ES-I3 (cell line): ENCODE measurements around the gene ASTN2.
A peak's percentile ranks its signal among the peaks of the same experiment; 100 is the strongest.

Experiments
- H3K36me3 ChIP-seq: 2 replicates; pipeline ENCODE4 v1.6.1; 2013; ENCODE audit warnings: mild to moderate bottlenecking, low read length, control low read depth, moderate library complexity; ENCODE audit not compliant: insufficient read depth
- H3K4me1 ChIP-seq: 2 replicates; pipeline ENCODE4 v1.6.1; 2013; ENCODE audit warnings: mild to moderate bottlenecking, control low read depth, low read length; ENCODE audit not compliant: insufficient read depth
- H3K9ac ChIP-seq: 2 replicates; pipeline ENCODE4 v1.6.1; 2013; ENCODE audit warnings: low read depth, mild to moderate bottlenecking, low read length, moderate library complexity
- H3K9me3 ChIP-seq: 2 replicates; pipeline ENCODE4 v1.6.1; 2013; ENCODE audit warnings: mild to moderate bottlenecking, low read length, moderate library complexity; ENCODE audit not compliant: control insufficient read depth, insufficient read depth

ASTN2 gene

GRCh38 chr9:116479967-116480366, 934.9 kb downstream of the ASTN2 start:
- H3K9me3 ChIP-seq, result no peaks in the 10 kb centered on the region
- no peaks in the 10 kb centered on the region for H3K36me3 ChIP-seq
- no peak overlapping the region for H3K9ac ChIP-seq
- peaks cover 29% of the 10 kb centered on the region for H3K4me1 ChIP-seq

DNA sequence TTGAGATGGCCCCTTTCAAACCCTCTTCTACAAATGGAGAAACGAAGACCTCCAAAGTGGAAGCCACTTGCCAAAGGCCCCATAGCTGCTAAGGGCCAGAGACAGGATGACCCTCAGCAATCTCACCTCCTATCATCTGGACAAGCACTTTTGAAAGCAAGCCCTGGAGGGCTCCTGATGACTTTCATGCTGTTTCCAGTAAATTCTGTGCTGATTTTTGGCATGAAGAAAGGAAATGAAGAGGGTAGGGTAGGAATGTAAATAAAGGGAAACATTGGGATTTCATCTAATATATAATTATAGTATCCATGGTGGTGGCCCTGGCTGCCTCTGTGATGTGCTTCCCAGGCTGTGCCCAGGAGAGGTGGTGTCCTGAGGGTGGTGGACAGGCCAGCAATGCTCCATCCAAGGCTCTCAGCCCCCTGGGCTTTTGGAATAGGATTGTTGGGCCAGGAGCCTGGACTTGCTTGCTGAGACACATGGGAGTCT, 935.8 kb downstream of the ASTN2 start:
- Histone ChIP-seq H3K9ac (no peak overlapping the region), H3K4me1 (peaks cover 28% of the 10 kb centered on the region), H3K9me3 (no peaks in the 10 kb centered on the region), H3K36me3 (no peaks in the 10 kb centered on the region)

DNA sequence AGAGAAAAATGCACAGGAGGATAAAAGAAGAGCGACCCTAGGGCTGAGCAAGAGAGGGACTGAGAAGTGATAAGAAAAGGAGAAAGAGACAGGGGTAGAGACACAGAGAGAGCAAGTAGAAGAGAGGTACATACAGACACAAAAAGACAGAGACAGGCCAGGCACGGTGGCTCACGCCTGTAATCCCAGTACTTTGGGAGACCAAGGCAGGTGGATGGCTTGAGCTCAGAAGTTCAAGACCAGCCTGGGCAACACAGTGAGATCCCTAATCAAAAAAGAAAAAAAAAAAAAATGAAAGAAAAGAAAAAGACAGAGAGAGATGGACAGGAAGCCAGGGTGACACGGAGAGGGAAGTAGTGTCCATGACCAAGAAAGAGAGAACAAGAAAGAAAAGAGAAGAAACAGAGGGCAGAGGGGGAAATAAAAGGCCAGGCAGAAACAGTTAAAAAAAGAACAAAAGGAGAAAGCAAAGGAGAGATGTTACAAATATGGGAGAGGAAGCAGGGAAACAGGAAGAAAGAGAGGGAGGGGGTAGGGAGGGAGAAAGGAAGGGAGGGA, 937.2 kb downstream of the ASTN2 start:
- no peaks in the 10 kb centered on the region for H3K9me3 ChIP-seq
- H3K9ac ChIP-seq, result no peak overlapping the region
- H3K36me3 ChIP-seq, result no peaks in the 10 kb centered on the region
- H3K4me1 ChIP-seq, result peaks cover 18% of the 10 kb centered on the region

DNA sequence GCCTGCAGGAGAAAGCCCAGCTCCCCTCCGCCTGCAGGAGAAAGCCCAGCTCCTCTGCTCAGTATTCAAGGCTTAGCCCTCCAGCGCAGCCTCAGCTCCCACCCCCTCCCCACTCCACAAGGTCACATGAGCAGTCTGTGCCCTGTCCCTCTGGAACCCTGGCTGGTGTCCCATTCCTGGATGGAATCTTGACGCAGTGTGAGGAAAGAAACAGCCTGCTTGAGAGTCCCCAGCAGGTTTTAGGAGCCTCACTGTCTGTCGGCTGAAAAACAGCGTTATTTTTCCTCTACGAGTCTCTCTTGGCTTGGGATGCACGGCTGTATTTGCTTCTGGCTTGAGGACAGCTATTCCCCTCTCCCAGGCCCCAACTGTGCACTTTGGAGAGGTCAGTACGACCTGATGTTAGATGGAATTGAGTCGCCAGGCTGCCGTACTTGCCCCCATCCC, 937.9 kb downstream of the ASTN2 start:
- Histone ChIP-seq H3K4me1 (peaks cover 19% of the 10 kb centered on the region), H3K9me3 (no peaks in the 10 kb centered on the region), H3K9ac (no peak overlapping the region), H3K36me3 (no peaks in the 10 kb centered on the region)

DNA sequence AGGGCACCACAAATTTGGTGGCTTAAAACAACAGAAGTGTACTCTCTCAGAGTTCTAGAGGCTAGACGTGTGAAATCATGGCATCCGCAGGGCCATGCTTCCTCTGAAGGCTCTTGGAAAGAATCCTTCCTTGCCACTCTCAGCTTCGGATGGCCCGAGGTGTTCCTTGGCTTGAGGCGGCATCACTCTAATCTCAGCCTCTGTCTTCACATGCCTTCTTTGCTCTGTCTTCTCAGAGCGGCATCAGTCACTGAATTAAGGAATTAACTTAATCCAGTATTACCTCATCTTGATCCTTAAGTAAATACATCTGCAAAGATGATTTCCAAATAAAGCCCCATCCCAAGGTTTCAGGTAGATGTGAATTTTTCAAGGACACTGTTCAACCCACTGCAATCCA, 938.9 kb downstream of the ASTN2 start:
- Histone ChIP-seq H3K9me3 (no peaks in the 10 kb centered on the region), H3K4me1 (peaks cover 25% of the 10 kb centered on the region), H3K36me3 (no peaks in the 10 kb centered on the region), H3K9ac (no peak overlapping the region)

DNA sequence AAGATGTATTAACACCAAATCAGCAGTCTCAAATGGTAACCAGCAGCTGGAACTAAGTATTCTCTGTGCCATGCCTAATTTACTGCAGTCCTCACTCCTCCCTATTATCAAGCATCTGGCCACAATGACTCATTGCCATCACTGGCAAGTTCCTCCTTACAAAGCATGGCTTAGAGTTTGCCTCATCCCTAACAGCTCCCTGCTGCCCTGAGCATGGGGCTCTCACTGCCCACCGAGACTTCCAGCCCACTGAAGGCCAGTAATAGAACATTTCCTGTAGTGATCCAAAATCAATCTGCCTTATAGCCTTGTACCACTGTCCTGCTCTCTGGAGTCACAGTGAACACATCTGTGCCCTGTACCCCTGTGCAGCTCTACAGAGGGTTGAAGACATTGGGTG, 939.7 kb downstream of the ASTN2 start:
- no peaks in the 10 kb centered on the region for H3K36me3 ChIP-seq
- no peak overlapping the region for H3K9ac ChIP-seq
- H3K9me3 ChIP-seq, result no peaks in the 10 kb centered on the region
- peaks cover 33% of the 10 kb centered on the region for H3K4me1 ChIP-seq

DNA sequence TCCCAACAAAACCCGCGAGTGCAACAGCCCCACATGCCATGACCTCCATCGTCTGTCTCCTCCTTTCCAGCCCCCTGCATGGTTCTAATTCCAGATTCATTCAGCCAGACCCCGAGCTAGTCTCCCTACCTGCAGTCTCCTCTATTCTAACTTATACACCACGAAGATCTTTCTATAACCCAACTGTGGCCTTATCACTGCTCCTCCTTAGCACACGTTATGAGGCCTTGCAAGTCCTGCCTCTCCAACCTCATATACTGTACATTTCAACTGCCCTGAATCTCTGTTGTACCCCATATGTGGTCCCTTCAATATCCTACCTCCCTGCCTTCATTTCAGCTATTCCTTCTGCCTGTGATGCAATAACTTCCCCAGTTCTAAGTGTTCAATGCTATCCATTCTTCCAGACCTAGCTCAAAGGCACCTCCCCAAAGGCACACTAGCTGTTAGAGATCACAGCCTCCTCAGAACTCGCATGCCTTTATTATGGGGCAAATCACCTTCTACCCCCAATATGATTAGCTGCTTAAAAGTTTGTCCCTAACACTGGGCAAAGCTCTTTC, 942.8 kb downstream of the ASTN2 start:
- no peaks in the 10 kb centered on the region for H3K36me3 ChIP-seq
- no peak overlapping the region for H3K9ac ChIP-seq
- H3K9me3 ChIP-seq, result no peaks in the 10 kb centered on the region
- peaks cover 43% of the 10 kb centered on the region for H3K4me1 ChIP-seq

GRCh38 chr9:116471093-116471906, 943.6 kb downstream of the ASTN2 start:
- Histone ChIP-seq H3K36me3 (no peaks in the 10 kb centered on the region), H3K9ac (peak overlapping the region; percentile 14; the same call in 1 of the 2 replicates), H3K9me3 (no peaks in the 10 kb centered on the region), H3K4me1 (peaks cover 37% of the 10 kb centered on the region)

GRCh38 chr9:116468793-116469527, 945.9 kb downstream of the ASTN2 start:
- Histone ChIP-seq H3K9ac (no peak overlapping the region), H3K4me1 (peaks cover 37% of the 10 kb centered on the region)

DNA sequence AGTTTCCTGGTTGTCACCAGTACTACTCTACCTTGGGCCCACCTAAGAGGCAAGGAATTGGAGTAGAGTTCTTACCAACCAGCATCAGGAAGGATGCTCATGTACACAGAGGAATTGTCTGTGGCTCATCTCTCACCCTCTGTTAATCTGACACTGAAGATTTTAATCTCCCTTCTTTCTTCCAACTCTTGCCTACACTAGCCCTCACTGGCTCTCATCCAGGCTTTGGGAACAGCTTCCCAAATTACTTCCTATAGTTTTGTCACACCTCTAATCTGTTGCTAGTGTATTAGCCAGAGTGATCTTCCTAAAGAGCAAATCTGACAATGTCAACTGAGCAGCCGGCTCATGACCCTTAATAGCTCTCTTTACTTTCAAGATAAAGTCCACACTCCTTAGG, 946.5 kb downstream of the ASTN2 start:
- Histone ChIP-seq H3K4me1 (peaks cover 37% of the 10 kb centered on the region), H3K9me3 (no peaks in the 10 kb centered on the region), H3K9ac (no peak overlapping the region), H3K36me3 (no peaks in the 10 kb centered on the region)

More at GRCh38 chr9:116468793-116469527, 945.9 kb downstream of the ASTN2 start:
- no peaks in the 10 kb centered on the region for H3K36me3 ChIP-seq
- H3K9me3 ChIP-seq, result no peaks in the 10 kb centered on the region

DNA sequence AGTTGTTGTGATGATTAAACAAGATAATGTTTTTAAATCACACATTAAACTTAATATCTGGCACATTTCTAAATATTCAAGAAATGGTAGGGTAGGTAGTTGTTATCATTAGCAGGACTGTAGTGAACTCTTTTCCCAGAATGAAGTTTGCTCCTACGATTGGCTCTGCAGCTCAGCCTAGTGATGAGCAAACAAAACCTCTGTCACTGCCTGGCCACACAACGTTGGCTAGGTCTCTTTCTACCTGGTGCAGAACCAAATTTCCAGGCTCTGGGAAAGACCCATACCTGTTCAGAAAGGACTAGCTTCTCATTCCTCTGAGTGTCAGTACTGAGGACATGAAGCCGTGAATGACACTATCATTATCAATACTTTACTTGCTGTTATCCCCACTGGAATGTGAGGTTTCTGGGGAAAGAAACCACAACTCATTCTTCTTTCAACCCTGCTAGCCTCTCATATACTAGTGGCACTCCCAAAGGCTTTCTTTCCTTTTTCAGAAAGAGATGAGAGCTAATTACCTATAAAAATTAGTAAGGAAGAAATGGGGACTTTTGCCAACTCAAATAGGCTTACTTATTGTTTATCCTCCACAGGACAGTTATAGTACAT, 947.0 kb downstream of the ASTN2 start:
- peaks cover 34% of the 10 kb centered on the region for H3K4me1 ChIP-seq
- no peaks in the 10 kb centered on the region for H3K9me3 ChIP-seq
- no peak overlapping the region for H3K9ac ChIP-seq
- H3K36me3 ChIP-seq, result no peaks in the 10 kb centered on the region

DNA sequence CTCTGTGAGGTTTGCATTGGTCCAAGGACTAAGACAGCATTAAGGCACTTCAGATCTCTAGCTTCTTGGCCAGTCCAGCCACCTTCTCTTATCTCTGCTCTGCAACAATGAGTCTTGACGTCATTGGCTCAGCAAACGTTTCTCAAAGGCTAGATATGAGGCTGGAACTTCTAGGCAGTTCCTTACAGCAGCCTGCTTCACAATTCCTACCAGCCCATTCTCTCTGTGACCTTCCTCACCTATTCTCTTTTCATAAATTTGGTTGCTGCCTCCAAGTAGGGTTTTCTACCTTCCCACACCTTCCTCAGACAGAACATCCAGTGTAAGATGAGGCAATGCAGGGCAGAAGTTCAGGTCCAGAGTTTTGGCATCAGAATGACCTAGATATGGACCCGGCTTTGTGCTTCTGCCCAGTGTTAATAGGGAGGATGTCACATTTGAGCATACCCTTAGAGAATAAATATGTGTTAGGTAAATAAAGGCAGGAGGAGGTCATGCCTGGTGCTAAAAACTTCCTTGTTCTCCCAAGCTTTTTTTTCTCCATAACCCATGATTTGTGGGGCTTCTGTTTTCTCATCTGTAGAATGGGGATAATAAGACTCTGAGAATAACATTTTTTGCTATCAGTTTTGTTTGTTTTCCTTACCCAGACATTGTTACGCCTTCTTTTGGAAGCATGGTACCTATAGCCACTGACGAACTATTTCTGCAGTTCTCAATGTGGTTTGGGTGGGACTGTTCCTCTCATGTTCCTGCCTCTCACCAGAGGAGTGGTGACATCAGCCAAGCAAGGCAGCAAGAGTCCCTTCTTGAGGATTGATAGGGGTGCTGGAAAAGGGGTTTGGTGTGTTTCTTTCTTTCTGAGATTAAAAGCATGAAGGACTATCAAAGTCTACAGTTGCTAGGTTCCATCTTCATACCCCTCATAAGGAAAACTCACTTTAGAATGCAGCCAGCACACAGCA, 948.3 kb downstream of the ASTN2 start:
- Histone ChIP-seq H3K9me3 (no peaks in the 10 kb centered on the region), H3K36me3 (no peaks in the 10 kb centered on the region), H3K4me1 (peaks cover 25% of the 10 kb centered on the region), H3K9ac (no peak overlapping the region)

DNA sequence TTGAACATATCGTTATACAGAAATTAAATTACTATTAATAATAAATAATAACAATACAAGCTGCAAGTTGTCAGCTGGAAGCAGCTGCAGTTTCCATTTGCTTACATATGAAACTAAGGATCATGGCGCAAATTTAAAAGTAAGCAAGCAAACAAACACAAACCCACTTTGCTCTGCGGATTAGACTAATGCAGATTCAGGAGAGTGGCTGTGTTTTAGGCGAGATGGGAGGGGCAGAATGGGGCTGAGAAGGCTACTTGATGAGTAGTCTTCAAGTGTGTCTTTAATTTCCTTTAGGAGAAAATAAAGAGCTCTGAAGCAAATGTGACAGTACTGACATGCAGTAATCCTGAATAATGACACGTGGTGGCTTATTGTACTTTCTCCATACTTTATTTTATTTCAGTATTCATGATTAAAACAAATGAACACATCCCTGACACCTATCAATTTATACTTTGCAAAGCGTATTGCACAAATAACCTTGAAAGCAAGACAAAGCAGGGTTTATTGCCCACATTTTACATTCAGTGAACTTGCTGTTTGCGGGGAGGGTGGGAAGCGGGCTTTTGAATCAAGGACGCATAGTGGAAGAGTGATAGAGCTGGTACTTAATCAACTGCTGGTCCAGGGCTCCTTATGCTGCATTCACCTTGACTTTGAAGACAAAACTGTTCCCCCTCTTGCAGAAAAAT, 949.1 kb downstream of the ASTN2 start:
- H3K4me1 ChIP-seq, result peaks cover 20% of the 10 kb centered on the region; the same call in 1 of the 2 replicates
- no peaks in the 10 kb centered on the region for H3K36me3 ChIP-seq
- no peak overlapping the region for H3K9ac ChIP-seq
- H3K9me3 ChIP-seq, result no peaks in the 10 kb centered on the region
